Motor neuron (in vitro differentiated cells): ENCODE data around the gene PARP6. TPM values are rescaled to one million over a fixed set of nuclear protein-coding genes. Genes with fewer than 3 reads are reported as not detected.

ENCODE experiments used
- ATAC-seq, 8 experiments: fragments of 200-7000 bp; cut with Tn5 transposase; replicated peaks in 6 of 8; 2 replicates each; pipeline ENCODE4 v1.8.0; 2021; ENCODE audit warnings: mild to moderate bottlenecking in 8 of 8, moderate library complexity in 8 of 8
- H3K27ac ChIP-seq, 2 donors: fragments of 250-450 bp; sonication (Bioruptor Pico); 2 replicates each; pipeline ENCODE4 v1.9.0; 2021; ENCODE audit warnings: antibody characterized with exemption in 2 of 2, mild to moderate bottlenecking in 2 of 2, moderate library complexity in 1 of 2
- H3K4me1 ChIP-seq, 2 donors: fragments of 250-450 bp; sonication (Bioruptor Pico); replicated peaks in 1 of 2; 2 replicates each; pipeline ENCODE4 v1.6.1; 2021; ENCODE audit warnings: antibody characterized with exemption in 2 of 2, mild to moderate bottlenecking in 2 of 2, moderate library complexity in 1 of 2
- H3K4me3 ChIP-seq, 5 donors: fragments of 250-450 bp; sonication (Bioruptor Pico); 2 replicates each; pipeline ENCODE4 v1.9.0; 2021; ENCODE audit warnings: antibody characterized with exemption in 5 of 5, mild to moderate bottlenecking in 5 of 5, moderate library complexity in 4 of 5
- WGBS, 10 experiments: fragments of 450-650 bp; shearing (Covaris generic); methylation state at CpG; one replicate each; pipeline ENCODE4 v1.0.0; 2022; 5-methylcytosine and 5-hydroxymethylcytosine counted together
- in situ Hi-C, 9 experiments: fragments of 400-800 bp; cut with MboI; loops; one replicate each; pipeline ENCODE4 v1.15.0; 2021; ENCODE audit warnings: low sequenced_read_pairs in 9 of 9, low pct_unique_long_range_greater_than_20kb in 2 of 9; ENCODE audit not compliant: unreplicated experiment in 9 of 9
- total RNA-seq, 8 experiments: library from RNA; unstranded; fragments of 300-600 nt; gene quantifications; 2 replicates each; pipeline versions ENCODE4 v1.2.3 to v1.2.4, GENCODE V29; 2022

Gene PARP6
- total RNA-seq, 8 experiments from 2014 or later: 29.4 to 131 (median 93.9) TPM

DNA sequence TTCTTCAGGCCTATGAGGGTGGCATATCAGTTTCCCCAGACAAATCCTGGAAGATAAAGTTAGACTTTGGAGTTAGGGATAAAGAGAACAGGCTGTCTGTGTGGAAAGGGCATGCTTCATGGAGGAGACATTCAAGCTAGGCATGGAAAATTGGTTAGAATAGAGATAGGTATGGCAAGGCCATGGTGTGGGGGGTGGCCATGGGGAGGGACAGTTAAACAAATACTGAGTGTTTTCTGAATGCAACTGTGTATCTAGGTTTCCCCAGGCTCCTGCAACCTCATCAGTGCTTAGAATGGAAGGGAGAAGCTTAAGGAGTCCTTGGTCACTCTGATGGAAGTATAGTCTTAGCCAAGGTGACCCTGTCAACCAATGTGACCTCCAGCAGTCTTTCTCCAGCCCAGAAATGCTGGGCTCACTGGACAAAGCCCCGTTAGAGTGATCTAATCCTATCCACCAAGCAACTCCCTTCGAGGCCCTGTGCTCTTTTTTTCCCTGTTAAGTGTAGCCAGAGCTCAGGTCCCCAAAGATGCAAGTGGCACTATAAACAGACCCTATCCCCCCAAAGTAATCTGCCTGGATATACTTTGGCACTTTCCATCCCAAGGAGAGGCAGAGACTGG, 35.9 kb downstream of the PARP6 start:
- Histone ChIP-seq H3K4me1 (peaks cover 0 to 6% of the 10 kb centered on the region in 2 donors), H3K4me3 (no peak overlapping the region), H3K27ac (no peak overlapping the region)
- WGBS, 10 experiments: 60 to 100% (median 80%) methylated on average over 1 of the region's 2 CpGs; no CpG with 5 or more reads in 6 of the 10 experiments
- ATAC-seq: no peak
- in situ Hi-C loops: no loop called here

DNA sequence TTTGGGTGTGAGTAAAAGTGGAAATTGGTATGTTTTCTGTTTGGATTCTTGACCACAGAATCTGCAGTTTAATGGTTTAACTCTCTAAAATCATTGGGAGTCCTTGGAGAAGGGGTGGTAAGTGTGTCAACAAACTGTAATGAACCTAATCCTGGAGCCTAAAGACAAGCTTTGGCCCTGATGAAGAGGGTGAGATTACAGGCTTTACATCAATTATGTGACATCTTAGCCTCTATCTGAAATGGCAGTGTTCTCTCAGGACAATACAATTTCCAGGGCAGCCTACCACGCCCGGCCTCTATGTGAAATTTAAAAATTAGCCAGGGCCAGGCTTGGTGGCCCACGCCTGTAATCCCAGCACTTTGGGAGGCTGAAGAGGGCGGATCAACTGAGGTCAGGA, 37.1 kb downstream of the PARP6 start:
- Histone ChIP-seq H3K4me3 (no peak overlapping the region), H3K27ac (no peak overlapping the region), H3K4me1 (peaks cover 0 to 6% of the 10 kb centered on the region in 2 donors)
- WGBS, 10 experiments: 64 to 100% (median 74%) methylated on average over 2 to 4 of the region's 4 CpGs; no CpG with 5 or more reads in 3 of the 10 experiments
- ATAC-seq: no peak
- in situ Hi-C loops: no loop called here

DNA sequence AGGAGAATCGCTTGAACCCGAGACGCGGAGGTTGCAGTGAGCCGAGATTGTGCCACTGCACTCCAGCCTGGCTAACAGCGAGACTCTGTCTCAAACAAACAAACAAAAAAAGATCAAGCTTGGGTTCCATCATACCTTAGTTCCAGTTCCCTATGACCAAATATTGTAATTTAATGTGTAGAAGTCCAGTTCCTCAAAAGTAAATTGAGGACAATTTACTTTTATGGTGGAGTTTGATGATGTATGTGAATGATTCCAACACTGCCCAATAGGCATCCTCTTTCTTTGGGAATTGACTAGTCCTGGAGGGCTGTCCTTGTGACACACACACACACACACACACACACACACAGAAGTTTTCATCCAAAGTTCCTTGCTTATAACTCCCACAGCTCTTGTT, 38.6 kb downstream of the PARP6 start:
- no peak for ATAC-seq
- H3K4me1 ChIP-seq: peaks cover 0 to 10% of the 10 kb centered on the region in 2 donors
- no peak overlapping the region for H3K27ac ChIP-seq
- WGBS, 10 experiments: 91 to 100% (median 100%) methylated on average over 1 to 6 of the region's 6 CpGs; no CpG with 5 or more reads in 6 of the 10 experiments
- in situ Hi-C loops: no loop called here
- no peak overlapping the region for H3K4me3 ChIP-seq

DNA sequence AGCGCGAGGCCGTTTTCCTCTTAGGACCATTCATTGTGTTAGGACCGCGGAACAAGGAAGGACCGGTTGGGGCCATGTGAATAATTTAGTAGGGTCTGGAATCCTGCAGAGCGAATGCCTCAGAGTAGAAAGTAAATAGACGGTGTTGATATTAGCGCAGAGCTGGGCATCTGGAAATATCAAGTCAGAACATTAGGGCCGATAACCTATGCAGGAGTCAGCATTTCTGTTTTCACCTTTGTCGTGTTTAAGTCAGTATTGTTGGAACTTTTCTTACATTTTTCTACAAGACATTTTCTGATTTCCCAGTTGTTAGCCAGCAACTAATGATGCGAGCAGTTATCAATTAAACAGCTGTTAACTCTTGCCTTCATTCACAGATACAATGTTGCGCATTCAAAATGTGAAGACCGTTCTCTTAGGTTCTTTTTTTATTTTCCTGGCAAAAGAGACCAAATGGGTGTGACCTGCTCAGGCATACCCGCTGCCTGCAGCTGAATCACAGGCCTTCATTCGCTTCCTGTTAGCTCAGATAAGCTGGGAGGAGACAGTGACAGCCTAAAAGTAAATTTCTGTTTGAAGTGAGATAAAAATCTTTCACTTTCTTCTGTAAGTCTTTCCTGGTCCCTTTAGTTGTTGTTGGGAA, 40.4 kb downstream of the PARP6 start:
- 0 to 28% (median 7%) methylated on average over 5 to 15 of the region's 16 CpGs for WGBS, 10 experiments
- Histone ChIP-seq H3K4me1 (peaks cover 8 to 23% of the 10 kb centered on the region in 2 donors), H3K27ac (peak overlapping the region in 1 of 2 donors; percentile 89), H3K4me3 (peak overlapping the region; percentile 69 to 81 (median 73))
- in situ Hi-C loops: no loop called here
- ATAC-seq: peak in 3 of 8 experiments; percentile 3 to 8 (median 7)

DNA sequence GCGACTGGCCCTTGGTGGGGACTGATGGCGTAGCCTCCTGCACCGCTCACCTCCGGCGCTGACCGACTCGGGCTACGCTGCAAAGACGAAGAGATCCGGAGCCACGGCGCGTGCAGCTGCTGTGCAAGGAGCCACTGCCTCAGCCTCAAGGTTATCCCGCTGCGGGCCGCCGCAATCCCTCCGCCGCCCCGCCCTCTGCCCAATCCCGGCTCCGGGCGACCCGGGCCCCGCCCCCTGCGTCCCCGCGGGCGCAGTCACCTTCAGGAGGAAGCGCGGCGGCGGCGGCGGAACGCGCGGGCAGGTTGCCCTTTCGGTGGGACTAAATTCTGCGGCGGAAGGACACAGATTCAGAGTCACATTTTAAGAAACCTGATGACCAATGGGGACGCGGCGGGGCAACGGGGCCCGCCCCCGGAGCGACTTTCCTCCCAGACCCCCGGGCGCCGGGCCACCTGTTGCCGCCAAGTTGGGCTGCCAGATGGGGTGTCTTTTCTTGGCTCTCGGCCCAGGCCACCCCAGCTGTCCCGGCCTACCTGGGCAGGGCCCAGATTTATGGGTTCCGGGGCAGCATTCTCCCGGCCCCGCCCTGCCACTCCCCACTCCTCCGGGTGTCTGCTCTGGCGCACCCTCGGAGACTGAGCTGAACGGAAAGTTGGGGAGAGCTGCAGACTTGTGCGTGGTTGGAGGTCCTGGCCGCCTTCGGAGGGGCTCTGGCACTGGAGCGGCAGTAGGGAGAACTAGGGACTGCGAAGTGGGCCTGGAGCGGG, 41.1 kb downstream of the PARP6 start, which contains the start of gene PKM:
Gene PKM (minus strand): TSS at position 125 of the 767 bp plus-strand sequence. CDS start 12,093 bp downstream, outside the sequence.
- H3K27ac ChIP-seq: peak within 1 kb of the TSS; percentile 89 to 96
- peak; percentile 36 to 76 (median 65) for ATAC-seq
- in situ Hi-C loops: no loop called here
- 0 to 5% (median 0%) methylated on average over 1 to 4 of the region's 67 CpGs; no CpG with 5 or more reads in 7 of the 10 experiments for WGBS, 10 experiments
- peaks cover 15 to 29% of the 10 kb centered on the region in 2 donors for H3K4me1 ChIP-seq
- peak within 1 kb of the TSS; percentile 69 to 81 (median 73) for H3K4me3 ChIP-seq

DNA sequence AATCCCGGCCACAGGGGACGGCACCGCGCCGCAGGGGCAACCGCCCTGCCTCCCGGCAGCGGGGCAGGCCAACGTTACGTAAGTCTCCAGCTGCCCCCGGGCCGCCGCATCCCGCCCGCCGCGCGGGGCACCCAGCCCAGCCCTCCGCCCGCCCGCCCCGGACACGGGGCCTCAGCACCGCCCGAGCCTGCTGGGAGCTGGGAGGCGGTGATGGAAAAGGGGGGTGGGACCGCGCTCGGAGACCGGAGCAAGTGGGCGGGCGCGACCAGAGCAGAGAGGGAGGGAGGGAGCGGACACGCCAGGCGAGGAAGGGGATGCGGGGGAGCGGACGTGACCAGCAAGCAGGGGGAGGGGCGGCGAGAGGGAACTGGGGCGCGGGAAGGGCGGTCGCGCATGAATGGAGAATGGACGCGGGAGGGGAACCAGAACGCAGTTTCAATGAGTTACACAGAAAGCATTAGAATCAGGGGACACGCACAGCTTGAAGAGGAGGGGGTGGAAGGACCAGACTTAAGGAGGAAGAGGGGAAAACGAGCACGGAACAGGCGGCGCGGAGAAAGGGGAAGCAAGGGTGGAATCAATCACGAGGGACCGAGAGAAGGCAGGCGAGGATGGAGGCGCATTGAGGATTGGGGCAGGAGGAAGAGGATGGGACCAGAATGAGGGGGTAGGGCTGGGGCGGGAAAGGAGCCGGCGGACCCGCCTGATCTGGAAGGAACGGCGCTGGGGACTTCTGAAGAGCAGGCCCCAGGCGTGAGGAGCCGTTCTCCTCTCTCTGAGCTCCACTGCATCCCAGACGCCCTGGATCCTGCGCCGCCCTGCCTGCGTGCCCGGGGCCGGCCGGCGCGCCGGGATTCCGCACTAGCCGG, 41.9 kb downstream of the PARP6 start:
- H3K4me1 ChIP-seq: peaks cover 22 to 36% of the 10 kb centered on the region in 2 donors
- ATAC-seq: peak; percentile 27 to 75 (median 70)
- in situ Hi-C loops: no loop called here
- peak overlapping the region; percentile 69 to 81 (median 73) for H3K4me3 ChIP-seq
- WGBS, 10 experiments: no CpG with 5 or more reads among the region's 79 CpGs
- peak overlapping the region; percentile 89 to 96 for H3K27ac ChIP-seq

DNA sequence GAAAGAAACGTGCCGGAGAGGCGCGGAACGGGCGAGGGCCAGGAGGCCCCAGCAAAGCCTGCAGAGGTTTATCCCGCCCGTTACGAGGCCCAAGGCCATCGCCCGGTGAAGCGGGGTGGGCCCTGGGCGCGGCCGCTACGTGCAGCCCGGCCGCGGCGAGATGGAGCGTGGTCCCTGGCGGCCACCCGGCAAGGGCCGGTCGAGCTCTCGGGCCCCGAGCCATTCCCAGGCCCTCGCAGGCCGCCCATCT, 42.5 kb downstream of the PARP6 start:
- peak overlapping the region; percentile 69 to 81 (median 73) for H3K4me3 ChIP-seq
- in situ Hi-C loops: no loop called here
- H3K27ac ChIP-seq: peak overlapping the region; percentile 89 to 96
- H3K4me1 ChIP-seq: peaks cover 22 to 36% of the 10 kb centered on the region in 2 donors
- no peak for ATAC-seq
- 0 to 2% (median 0%) methylated on average over 3 to 11 of the region's 29 CpGs; no CpG with 5 or more reads in 7 of the 10 experiments for WGBS, 10 experiments

DNA sequence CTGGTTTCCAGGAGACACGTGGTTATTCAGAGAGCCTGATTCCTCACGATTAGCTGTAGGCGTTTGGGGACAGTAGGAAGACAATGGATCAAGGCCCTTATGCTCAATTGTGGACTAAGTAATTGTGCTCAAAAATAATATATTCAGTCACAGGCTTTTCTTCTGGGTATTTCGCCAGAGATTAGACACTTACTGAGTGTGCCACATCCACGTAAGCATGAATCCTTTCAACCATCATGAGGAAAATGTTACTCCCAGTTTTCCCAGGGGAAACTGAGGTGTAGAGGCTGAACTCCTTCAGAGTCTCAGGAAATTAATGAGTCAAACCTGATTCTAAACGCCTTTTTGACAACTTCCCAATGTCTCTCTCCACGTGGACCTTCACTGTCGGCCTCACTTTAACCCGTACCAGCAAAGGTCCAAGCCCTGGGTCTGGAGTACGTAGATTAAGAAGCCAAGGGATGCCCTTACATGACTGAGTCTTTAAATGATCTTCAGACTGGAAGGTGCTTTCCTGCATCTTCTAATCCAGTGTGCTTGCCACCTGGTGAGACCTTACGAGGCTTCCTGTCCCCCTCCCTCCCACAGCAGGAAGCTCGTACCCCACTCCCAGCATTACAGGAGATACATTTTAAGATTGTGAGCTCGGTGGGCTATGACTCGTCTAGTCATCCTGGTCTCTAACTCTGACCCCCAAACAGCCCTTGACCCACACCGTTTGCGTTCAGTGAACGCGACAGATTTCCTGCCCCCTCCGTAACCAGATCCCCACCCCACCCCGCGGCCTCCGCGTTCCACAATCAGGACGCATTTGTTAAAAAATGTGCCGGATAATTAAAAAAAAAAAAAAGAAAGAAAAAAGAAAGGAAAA, 43.0 kb downstream of the PARP6 start:
- Histone ChIP-seq H3K4me1 (peaks cover 22 to 38% of the 10 kb centered on the region in 2 donors), H3K4me3 (peak overlapping the region; percentile 69 to 81 (median 73)), H3K27ac (peak overlapping the region; percentile 89 to 96)
- 0 to 10% (median 5%) methylated on average over 2 to 11 of the region's 25 CpGs; no CpG with 5 or more reads in 1 of the 10 experiments for WGBS, 10 experiments
- in situ Hi-C loops: no loop called here
- ATAC-seq: no peak

DNA sequence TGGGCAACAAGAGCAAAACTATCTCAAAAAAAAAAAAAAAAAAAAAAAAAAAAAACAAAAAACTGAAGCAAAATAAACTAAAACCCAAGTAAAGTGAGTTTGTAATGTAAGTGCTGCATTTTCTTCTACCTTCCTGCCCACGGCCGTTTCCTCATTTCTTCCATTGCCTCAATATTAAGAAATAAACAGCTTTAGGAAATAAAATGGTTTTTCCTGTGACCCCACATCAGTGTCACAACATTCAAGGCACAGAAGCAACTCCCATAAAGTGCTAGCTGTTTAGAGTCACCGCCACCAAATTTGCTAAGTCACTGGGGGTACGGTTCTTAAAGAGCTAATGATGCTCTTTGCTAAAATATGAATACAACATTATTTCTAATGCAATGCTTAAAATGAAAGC, 44.6 kb downstream of the PARP6 start:
- Histone ChIP-seq H3K27ac (peak overlapping the region; percentile 89 to 96), H3K4me3 (peak overlapping the region; percentile 69 to 81 (median 73)), H3K4me1 (peaks cover 26 to 51% of the 10 kb centered on the region in 2 donors)
- in situ Hi-C loops: no loop called here
- 8 to 80% (median 58%) methylated on average over 1 to 4 of the region's 4 CpGs for WGBS, 10 experiments
- ATAC-seq: no peak

DNA sequence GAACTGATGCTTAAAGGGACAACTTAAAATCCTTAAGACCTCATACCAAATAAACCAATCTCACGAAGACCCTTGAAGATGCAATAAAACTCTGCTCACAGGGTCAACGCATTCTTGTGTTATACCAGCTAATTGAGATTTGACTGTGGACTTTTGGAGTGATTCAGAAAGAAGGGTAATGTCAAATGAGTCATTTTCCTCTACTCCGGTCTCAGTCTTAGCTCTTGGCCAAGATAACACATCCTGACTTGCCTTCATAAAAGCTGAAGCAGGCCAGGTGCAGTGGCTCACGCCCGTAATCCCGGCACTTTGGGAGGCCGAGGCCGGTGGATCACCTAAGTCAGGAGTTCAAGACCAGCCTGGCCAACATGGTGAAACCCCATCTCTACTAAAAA, 45.2 kb downstream of the PARP6 start:
- WGBS, 10 experiments: 0 to 100% (median 52%) methylated on average over 1 to 4 of the region's 8 CpGs; no CpG with 5 or more reads in 3 of the 10 experiments

DNA sequence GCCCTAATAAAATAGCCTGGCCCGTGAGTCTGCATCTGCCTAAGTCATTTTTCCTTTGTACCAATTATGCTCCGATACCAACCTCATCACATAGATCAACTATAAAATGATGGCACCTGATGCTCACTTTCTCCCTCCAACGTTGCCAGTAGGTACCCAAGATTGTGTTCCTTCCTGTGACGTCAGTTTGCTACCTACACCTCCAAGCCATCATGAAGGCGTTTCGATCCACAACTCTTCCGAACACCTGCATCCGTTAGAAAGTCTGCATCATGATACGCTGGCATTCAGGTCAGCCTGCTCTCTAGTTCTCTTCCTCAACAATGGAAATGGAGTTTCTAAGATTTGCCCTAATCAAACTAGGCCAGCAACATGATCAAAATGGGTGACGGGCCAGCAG, 49.1 kb downstream of the PARP6 start:
- Histone ChIP-seq H3K27ac (no peak overlapping the region), H3K4me1 (peaks cover 29 to 53% of the 10 kb centered on the region in 2 donors), H3K4me3 (no peak overlapping the region)
- in situ Hi-C loops: no loop called here
- ATAC-seq: no peak
- WGBS, 10 experiments: 67 to 100% (median 94%) methylated on average over 1 to 9 of the region's 10 CpGs

More for the DNA sequence above, 45.2 kb downstream of the PARP6 start:
- ATAC-seq: no peak
- H3K4me1 ChIP-seq: peaks cover 26 to 52% of the 10 kb centered on the region in 2 donors
- in situ Hi-C loops: no loop called here
- peak overlapping the region in 1 of 2 donors; percentile 30 for H3K27ac ChIP-seq
- H3K4me3 ChIP-seq: peak overlapping the region in 3 of 5 donors; percentile 1 to 11 (median 4)
